Loucy (cell line): ENCODE data around the gene RHBDF2.

ENCODE experiments used
- CTCF ChIP-seq: fragments of 200-600 bp; sonication (generic); conservative IDR thresholded peaks from 2 replicates; pipeline ENCODE4 v1.5.1; 2014; ENCODE audit warnings: mild to moderate bottlenecking, antibody characterized with exemption, low read length
- EZH2phosphoT487 ChIP-seq: fragments of 200-600 bp; IDR thresholded peaks from 2 replicates; pipeline ENCODE4 v1.6.1; 2018; ENCODE audit warnings: antibody characterized with exemption, mild to moderate bottlenecking, moderate library complexity, borderline replicate concordance

GRCh38 chr17:76539631-76540271 lies 38.5 kb upstream of the RHBDF2 start, which contains the start of gene PRCD:
- TF ChIP-seq CTCF (no peak; the same call in 1 of the 2 replicates), EZH2phosphoT487 (no peak)
